Measurements from ENCODE around the gene NFATC3. TPM values are rescaled to one million over a fixed set of nuclear protein-coding genes. Genes with fewer than 3 reads are reported as not detected.

The NFATC3 gene
- total RNA-seq, 1 experiment from 2014 or later, result 33.0 TPM

GRCh38 chr16:68072038-68072695, 13.0 kb upstream of the NFATC3 start:
- H3K27ac ChIP-seq (ENCODE audit: insufficient read length, low read depth, low read length), result no peak overlapping the region
- WGBS (ENCODE audit: extremely low coverage, insufficient read length, low lambda C conversion rate), result no CpG with 5 or more reads among the region's 9 CpGs
- TF ChIP-seq CTCF (conservative IDR thresholded peaks at IDR 0.05), result no peak
- H3T11ph ChIP-seq (ENCODE audit: low read length), result no peak overlapping the region
- no peak overlapping the region for H2BK12ac ChIP-seq (ENCODE audit: insufficient read length, low read depth, low read length)
- no peaks in the 10 kb centered on the region for H3K27me3 Mint-ChIP-seq (ENCODE audit: low read depth)
- H2AFZ ChIP-seq (ENCODE audit: low read length), result no peak overlapping the region
- no peaks in the 10 kb centered on the region for H3K27me3 ChIP-seq (ENCODE audit: insufficient read depth, low read length)
- H2BK120ac ChIP-seq (ENCODE audit: low read depth, low read length, poor library complexity, severe bottlenecking), result no peak overlapping the region
- H3K79me1 ChIP-seq (ENCODE audit: insufficient read depth, low read depth, low read length, poor library complexity, severe bottlenecking), result no peaks in the 10 kb centered on the region
- H3K4me1 Mint-ChIP-seq, result no peaks in the 10 kb centered on the region
- no peak overlapping the region for H3K14ac ChIP-seq (ENCODE audit: insufficient read depth, low read length)
- no peak for DNase-seq
- H2BK5ac ChIP-seq (ENCODE audit: insufficient read length, low read length), result no peak overlapping the region
- H3K4me1 ChIP-seq (ENCODE audit: insufficient read depth, low read length), result no peaks in the 10 kb centered on the region
- no peak overlapping the region for H3K4ac ChIP-seq (ENCODE audit: low read depth, low read length)
- H4K5ac ChIP-seq (ENCODE audit: insufficient read length, low read depth, low read length), result no peak overlapping the region
- H4K20me1 ChIP-seq (ENCODE audit: control insufficient read depth, insufficient read depth, insufficient read length), result no peaks in the 10 kb centered on the region
- H3K27ac Mint-ChIP-seq, result no peak overlapping the region
- no peak overlapping the region for H3K4me3 Mint-ChIP-seq
- H3K18ac ChIP-seq (ENCODE audit: insufficient read length, low read depth, low read length), result no peak overlapping the region
- H2BK20ac ChIP-seq (ENCODE audit: low read depth, low read length, poor library complexity, severe bottlenecking), result no peak overlapping the region
- H3K9ac ChIP-seq (ENCODE audit: extremely low read depth, insufficient read length, low read length), result no peak overlapping the region
- peaks cover 24 to 63% (median 59%) of the 10 kb centered on the region in 3 experiments for H3K36me3 Mint-ChIP-seq (ENCODE audit: insufficient read depth in 1 of 3, low read depth in 3 of 3)
- no peak overlapping the region for H3K23ac ChIP-seq (ENCODE audit: insufficient read length, low read depth, low read length)
- no peaks in the 10 kb centered on the region for H3K23me2 ChIP-seq (ENCODE audit: insufficient read length, low read depth, low read length, poor library complexity, severe bottlenecking)
- H3K4me2 ChIP-seq (ENCODE audit: insufficient read depth, insufficient read length, low read length), result no peak overlapping the region
- H4K8ac ChIP-seq (replicated peaks; ENCODE audit: insufficient read length, low read depth, low read length), result no peak overlapping the region
- no peaks in the 10 kb centered on the region for H3K9me3 ChIP-seq (ENCODE audit: control insufficient read depth, low read depth, low read length)
- H3K79me2 ChIP-seq (ENCODE audit: insufficient read depth, low read length), result no peaks in the 10 kb centered on the region
- no peak overlapping the region for H3K56ac ChIP-seq (ENCODE audit: insufficient read length, low read depth, low read length)
- no peak overlapping the region for H2BK15ac ChIP-seq (ENCODE audit: low read depth, low read length)
- H2AK5ac ChIP-seq (ENCODE audit: insufficient read length, low read length), result no peak overlapping the region
- H4K91ac ChIP-seq (ENCODE audit: insufficient read length, low read depth, low read length), result no peak overlapping the region
- no peaks in the 10 kb centered on the region for H3K9me3 Mint-ChIP-seq
